Measurements from ENCODE around the gene ATF2.

The ATF2 gene

GRCh38 chr2:175025946-175026345 is 142.1 kb downstream of the ATF2 start:
- ATAC-seq: no peak

GRCh38 chr2:175025233-175025632 is 142.8 kb downstream of the ATF2 start:
- no peak for ATAC-seq

- no peak for ATAC-seq
These were observed 145.1 kb downstream of the ATF2 start for GRCh38 chr2:175022923-175023322.

All from activated CD4-positive, CD25-positive, alpha-beta regulatory T cell treated with anti-CD3 and anti-CD28 coated beads, Interleukin-2, amount 50 U/mL, for 24 hours (primary cell).